NCI-H1694 treated with DMSO at 0.1 percent for 48 hours (cell line): ENCODE results near the gene FAM98A.

Experiments
- DNase-seq: peaks from one replicate; lab custom pipeline; 2025; lab: John Stamatoyannopoulos, UW

The FAM98A gene

DNA sequence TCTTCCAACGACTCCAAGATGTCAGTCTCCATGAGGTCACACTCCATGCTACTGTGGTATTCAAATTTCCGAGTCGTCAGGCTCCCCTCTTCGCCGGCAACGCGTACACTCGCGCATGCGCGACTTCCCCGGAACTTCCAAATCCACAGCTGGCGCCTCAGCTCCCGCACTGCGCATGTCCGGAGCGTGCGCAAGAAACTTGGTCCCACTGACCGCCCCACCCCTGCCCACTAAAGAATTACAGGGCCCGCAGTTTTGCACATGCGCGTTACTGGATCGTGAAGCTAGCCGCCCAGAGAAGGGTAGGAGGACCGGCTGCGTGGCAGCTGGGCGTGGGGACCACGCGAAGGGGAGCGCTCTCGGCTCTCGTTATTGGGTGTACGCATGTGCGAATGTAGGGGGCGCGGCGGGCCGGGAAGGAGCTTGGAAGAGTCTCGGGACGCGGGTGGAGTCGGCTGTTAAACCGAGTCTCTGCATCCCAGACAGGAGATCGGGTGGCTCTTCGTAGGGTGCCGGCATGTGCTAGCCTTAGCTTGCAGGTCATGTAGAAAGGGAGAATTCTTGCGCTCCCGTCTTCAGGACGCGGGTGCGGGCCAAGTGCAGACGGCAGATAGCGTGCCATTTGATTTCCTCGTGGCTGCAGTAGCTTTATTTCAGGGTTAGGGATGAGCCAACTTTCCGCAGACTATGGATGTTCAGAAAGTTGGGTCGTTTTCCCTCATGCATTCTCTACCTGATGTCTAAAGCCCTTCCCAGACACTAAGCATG, at the start of gene FAM98A:
Gene FAM98A (minus strand): TSS at position 125 of the 768 bp plus-strand sequence. CDS start 78 bp downstream, at position 47.
- DNase-seq = peak; percentile 96

DNA sequence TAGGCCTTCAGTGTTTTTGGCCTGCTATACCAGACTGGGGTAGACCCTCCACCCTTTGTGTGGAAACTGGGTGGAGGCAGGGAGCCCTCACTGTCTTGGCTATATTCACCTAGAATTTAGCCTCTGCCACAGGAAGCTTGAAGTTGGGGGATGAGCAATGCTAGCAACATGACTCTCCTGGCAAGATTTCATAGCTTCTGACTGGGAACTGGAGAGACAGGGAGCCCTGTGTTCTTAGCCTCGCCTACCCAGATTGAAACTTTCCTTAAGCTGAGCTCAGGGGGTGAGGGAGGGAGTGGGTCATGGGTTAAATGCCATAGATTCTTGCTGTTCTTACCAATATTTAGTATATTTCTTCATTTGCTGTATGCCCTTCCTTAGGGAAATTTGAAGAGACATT, 46.8 kb upstream of the FAM98A start:
- no peak for DNase-seq

DNA sequence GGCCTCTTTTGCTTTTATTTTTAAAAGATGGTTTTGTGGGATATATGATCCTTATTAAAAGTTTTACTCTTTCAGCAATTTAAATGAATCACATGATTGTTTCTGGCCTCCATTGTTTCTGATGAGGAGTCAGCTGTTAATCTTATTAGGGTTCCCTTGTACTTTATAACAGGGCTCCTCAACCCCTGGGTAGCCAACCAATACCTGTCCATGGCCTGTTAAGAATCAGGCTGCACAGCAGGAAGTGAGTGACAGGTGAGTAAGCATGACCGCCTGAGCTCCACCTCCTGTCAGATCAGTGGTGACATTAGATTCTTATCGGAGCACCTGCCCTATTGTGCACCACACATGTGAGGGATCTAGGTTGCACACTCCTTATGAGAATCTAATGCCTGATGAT, 45.1 kb upstream of the FAM98A start:
- DNase-seq = no peak

DNA sequence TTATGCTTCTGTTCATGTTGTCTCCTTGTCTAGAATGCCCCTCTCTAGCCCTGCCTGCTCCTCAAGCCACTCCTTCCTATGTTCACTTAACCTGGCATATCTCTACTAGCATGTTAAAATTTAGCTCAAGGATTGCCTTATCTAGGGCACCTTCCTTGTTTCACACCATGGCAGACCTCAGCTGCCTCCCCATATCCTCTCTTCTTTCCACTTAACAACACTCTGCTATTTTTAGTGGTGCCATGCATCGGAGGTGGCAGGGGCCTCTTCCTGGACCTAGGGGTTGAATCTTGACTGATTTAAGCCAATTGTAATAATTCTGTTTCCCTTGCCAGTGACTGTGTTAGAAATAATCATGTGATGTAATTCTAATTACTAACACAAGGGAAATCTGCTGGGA, 36.9 kb upstream of the FAM98A start:
- no peak for DNase-seq

DNA sequence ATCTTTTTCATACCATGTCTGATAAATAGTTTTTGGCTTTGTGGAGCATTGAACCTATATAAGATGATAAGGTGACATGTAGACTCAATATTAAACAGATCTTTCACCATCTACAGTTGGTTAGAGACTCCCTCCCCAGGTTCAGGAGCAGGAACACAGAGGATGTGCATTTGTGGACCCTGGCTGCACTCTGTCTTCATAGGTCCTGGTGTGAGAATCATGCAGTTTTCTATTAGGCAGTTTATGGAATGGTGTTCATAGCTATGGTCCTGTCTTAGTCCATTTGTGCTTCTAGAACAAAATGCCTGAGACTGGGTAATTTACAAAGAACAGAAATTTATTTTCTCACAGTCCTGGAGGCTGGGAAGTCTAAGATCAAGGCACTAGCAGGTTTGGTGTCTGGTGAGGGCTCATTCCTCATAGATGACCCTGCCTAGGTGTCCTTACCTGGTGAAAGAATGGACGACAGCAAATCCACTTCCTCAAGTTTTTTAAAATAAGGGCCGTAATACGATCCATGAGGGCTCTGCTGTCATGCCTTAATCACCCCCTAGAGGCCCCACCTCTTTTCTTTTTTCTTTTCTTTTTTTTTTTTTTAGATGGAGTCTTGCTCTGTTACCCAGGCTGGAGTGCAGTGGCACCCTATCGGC, 35.3 kb upstream of the FAM98A start:
- DNase-seq = no peak

DNA sequence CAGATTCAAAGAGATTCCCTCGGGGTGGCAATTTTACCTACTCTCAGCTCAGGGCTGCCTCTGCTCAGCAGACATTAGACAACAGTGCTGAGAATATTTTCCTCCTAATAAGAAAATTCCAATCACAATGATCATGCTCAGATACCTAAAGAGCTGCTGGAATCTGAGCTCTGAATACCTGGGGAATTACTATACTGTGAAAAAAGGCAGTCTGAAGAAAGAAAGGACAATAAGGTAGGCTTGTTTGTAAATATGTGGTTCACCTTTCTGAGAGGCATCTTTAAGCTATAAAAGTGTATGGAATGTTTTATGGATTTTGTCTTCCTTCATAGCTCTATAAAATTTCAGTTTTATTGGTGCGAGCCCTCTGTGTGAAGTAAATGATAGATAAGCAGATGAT, 34.2 kb upstream of the FAM98A start:
- no peak for DNase-seq

DNA sequence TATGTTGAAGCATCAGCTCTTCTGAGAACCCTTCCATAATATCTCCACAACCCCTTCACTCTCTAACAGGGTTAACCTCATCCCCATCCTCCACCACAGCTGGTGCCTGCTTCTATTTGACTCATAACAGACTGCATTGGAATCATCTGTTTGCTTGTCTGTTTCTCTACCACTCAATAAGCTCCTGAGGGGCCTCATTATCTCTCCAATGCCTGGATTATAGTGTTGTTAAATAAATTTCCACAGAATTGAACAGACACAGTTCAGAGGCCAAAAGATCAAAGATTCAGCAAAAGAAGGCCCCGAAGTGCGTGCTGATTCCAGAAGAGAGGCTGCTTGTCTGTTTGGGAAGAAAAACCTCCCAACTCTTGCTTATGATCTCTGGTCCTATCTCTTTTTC, 33.7 kb upstream of the FAM98A start:
- no peak for DNase-seq

DNA sequence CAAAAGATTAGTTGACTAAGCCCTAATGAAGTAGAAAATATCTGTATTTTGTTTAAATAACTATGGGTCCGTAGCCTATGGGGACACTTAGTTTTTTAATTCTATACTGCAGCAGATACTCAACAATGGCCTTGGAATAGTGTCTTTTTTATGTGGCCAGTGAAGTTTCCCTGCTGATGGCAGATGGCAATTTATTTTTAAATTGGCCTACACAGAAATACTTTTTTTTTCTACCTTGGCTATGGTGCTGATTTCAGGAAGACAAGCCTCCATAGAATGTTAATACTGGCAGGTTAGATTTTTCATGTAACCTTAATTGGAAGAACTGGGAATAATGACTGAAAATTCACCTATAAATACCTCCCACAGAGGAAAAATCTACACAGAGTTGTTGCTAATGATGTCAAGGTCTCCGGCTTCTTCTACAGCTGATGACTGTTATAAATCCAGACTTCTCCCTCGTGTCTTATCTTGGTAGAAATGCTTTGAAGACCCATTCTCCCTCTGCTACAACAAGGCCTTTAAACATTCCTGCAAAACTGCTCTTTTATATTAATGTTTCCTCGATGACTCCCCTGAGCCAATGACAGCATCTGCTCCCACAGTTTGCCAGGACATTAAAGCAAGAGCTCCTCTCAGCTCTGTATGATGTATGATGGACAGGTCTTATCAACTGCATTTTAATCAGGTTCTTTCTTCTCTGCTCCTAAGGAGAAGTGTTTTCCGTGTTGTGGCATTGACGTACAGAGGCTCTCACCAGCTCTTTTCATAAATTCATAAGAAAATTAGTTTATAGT, 29.1 kb upstream of the FAM98A start:
- DNase-seq = no peak

DNA sequence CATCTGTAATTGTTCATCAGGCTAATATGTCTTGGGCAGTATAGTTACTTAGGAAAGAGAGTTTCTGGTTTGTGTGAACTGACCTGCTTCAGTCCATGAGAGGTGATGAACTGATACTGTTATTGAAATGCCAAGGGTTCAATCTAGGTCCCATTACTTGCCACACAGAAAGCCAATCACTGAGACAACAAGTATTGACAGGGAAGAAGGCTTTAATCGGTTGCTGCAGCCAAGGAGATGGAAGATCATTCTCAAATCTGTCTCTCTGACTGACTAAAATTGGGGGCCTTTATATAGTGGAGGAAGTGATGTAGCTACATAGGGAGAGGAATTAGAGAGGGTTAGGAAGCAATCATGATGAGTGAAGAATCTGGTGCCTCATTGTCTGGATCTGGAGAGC, 19.9 kb upstream of the FAM98A start:
- no peak for DNase-seq

DNA sequence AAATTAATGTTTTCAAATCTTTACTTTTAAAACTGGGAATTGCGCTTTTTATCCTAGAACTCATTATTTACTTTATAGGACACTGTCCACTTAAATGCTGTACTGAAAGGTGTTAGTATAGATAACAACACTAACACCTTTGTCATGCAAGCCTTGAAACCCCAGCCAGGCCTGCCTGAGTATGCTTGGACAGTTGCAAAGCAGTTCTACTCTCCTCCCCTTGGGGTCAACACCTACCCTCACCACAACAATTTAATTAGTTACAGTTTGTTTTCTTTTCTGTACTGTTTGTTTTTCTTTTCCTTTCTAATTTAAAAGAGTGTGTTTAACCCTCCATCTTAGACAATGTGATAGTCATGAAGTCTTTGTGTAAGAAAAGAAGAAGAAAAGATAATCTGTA, 18.9 kb upstream of the FAM98A start:
- DNase-seq = no peak

DNA sequence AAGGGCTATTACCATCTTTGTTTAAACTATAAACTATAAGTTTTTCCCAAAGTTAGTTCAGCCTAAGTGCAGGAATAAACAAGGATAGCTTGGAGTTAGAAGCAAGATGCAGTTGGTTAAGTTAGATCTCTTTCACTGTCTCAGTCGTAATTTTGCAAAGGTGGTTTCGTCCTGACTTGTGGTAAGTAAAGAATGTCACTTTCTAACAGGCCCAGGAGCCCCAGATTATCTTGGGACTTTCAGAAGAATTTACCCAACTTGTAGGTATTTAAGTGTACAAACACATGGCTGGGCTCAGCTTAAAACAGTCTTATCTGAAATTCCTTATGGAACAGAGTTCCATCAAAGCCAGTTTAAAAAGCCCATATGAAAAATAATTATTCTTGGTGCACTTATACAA, 18.3 kb upstream of the FAM98A start:
- DNase-seq = no peak

DNA sequence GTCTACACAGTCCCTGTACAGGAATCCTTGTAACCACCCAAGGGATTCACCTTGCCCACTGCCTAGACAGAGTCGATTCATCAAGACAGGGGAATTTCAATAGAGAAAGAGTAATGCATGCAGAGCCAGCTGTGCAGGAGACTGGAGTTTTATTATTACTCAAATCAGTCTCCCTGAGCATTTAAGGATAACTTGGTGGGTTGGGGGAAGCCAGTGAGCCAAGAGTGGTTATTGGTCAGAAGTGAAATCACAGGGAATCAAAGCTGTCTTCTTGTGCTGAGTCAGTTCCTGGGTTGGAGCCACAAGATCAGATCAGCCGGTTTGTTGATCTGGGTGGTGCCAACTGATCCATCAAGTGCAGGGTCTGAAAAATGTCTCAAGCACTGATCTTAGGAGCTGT, 17.8 kb upstream of the FAM98A start:
- no peak for DNase-seq

DNA sequence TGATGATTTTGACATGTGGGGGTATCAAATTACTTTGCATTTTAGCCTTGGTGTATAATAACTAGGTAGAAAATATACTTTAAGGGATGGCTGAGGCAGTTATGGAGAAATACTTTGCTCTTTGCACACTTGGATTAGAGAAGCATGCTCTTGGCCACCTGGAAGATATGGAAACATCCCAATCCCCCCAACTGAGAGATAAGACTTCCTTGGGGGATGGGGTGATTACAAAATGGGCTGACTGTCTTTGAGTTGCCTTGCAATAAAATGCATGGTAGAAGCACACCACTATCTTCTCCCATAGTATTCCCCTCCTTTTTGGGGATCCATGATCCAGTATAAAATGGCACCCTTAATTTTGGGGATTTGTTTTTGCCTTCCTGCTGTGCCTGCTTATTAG, 15.1 kb upstream of the FAM98A start:
- DNase-seq = no peak

DNA sequence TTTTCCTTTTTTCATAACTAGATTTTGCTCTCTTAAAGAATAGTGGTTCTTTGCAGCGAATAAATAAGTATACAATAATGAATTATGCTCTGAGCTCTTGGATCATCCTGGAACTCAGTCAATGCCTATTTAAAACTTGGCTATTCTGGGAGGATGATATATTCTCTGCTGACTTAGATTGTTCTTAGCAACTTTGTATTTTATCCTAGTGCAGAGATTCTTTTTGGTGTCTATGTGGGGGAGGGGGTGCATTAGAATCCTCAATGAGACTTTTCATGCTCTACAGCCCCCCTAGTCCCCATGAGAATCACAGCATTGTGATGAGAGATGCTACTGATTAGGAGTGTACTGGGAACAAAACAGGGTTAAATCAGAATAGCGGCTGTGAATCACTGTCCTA, 8.8 kb upstream of the FAM98A start:
- DNase-seq = no peak

DNA sequence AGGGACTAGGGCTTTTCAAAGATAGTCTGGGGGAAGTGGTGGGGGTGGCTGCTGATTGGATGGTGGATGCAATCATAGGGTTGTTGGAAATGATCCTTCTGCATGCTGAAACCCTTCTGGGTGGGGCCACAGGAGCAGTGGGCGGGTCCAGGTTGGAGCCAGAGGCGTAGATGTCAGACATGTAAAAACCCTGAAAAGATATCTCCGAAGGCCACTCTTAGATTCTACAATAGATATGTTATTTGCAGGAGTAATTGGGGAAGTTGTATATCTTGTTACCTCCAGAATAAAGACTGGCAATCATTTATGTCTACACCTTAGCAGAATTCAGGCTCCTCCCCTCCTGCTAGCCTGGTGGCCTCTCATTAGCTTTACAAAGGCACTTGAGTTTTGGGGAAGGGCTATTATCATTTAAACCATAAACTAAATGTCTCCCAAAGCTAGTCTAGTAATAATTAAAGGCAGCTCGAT, 8.2 kb upstream of the FAM98A start:
- no peak for DNase-seq

DNA sequence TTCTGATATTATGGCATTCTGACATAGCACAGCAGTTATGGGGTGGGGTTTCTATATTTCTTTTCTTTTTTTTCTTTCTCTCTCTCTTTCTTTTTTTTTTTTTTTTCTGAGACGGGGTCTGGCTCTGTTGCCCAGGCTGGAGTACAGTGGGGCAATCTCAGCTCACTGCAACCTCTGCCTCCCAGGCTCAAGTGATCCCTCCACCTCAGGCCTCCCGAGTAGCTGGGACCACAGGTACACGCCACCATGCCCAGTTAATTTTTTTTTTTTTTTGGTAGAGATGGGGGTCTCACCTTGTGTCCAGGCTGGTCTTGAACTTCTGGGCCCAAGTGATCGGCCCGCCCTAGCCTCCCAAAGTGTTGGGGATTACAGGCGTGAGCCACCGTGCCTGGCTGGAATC, 7.5 kb upstream of the FAM98A start:
- no peak for DNase-seq

DNA sequence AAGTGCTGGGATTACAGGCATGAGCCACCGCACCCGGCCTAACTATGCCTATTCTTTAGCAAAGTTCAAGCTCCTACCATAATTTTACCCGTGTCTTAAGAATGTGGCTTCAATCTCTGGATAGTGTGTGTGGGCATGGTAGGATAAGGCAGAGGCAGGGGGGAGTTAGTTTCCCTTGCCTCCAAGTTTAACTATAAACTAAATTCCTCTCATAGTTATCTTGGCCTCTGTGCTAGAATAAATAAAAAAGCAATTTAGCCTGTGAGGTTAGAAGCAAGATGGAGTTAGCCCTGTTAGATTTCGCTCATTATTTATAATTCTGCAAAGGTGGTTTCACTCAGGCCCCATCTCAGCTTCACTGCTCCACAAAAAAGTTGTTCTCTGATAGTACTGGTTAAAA, 7.0 kb upstream of the FAM98A start:
- no peak for DNase-seq

DNA sequence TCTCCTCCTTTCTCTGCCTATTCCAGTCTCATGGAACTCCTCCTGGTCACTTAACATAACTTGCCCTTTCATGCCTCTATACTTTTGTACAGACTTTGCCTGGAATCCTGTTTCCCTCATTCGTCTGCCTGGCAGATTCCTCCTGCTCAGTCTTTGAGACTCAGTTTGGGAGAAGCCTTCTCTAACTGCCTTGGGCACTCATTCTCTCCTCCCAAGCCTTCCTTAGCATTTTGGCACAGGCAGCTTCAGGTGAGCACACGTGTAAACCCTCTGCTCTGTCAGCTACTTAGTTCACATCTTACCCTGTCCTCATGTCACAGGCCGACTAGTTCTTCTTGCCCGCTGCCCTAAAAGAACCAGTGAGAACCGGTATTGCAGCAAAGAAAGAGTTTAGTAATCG, 6.0 kb upstream of the FAM98A start:
- no peak for DNase-seq

DNA sequence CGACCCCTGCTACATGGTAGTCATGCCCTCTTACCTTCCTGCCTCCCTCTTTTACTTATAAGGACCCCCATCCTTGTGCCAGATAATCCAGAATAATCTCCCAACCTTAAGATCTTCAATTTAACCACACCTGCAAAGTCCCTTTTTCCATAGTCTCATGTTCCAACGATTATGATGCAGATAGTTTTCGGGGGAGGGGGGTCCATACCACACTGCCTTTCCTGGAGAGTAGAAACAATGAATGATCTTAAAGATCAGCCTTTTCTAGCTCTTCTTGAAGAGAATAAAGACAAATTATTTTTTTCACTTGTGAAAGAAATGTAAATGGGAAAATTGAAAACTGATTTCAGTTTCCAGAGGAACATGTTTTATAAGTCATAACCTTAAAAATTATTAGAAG, 4.3 kb upstream of the FAM98A start:
- no peak for DNase-seq

DNA sequence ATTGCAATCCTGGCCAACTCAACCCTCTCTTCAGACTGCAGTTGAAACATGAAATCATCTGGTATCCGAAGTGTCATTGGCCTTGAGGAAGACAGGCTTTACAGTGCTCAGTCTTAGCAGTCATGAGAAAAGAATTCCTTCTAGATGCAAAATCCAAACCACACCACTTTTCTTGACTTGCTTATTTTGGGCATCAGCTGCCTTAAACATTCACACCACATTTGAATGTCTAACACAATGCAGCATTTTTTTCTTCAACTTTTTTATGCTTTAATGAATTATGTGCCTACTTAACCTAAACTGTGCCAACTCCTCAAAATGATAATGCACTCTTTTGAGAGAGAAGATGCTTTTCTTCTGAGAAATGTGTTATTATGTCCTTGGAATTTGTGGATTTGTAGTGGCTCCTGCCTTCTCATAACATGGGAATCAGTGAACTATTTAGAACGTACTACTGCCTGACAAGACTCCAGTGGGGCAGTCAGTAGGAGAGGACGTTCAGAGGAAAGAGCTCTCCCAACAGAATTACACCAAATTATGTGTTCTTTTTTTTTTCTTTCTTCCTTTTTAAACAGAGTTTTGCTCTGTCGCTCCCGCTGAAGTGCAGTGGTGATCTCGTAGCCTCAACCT, 3.2 kb upstream of the FAM98A start:
- no peak for DNase-seq

DNA sequence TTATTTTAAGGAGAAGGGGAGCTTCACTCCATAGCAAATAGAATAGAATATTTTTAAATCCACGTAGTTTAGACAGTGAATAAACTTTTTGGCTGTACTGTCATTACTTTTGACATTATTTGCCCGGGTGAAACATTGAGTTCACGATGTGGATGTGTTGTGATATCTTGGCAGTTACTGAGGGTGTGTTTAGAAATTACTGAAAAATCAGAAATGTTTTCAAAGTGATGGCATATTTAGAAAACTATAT, 769 bp upstream of the FAM98A start:
- no peak for DNase-seq

DNA sequence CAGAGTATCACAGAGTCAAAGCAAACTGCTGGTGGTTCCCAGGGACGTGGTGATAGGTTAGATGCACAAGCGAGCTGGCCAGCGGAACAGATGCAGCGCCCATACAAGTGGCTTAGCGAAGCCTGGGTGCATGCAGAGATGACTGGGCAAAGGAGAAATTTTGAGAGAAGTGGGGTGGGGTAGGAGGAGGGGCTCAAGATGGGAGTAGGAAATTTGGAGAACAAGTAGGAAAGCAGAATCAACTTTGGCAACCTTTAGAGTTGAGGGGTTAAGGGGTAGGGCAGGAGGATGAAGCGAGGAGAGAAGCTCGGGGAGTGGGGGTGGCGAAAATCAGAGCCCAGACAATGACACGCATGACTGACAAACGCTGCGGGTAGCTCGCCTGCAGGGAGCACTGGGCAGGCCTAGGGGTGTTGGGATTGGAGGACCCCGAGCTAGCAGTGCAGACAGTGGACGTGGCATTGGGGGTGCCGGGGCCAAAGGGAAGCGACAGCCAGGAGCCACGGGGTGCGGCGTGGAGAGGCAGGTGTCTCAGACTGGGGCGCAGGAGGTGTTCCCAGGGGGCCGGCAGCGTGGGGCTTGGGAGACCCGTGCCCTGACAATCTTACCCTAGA, 431 bp downstream of the FAM98A start:
- DNase-seq = no peak
